Measurements from ENCODE around the gene GALNT17.

The GALNT17 gene

GRCh38 chr7:71541707-71542353, 409.9 kb downstream of the GALNT17 start:
- Mint-ChIP-seq H3K36me3 (ENCODE audit: low read depth) (no peaks in the 10 kb centered on the region), H3K4me1 (peaks cover 23% of the 10 kb centered on the region), H3K4me3 (no peak overlapping the region), H3K27ac (peak overlapping the region in 1 of 3 experiments; percentile 19), H3K9me3 (peaks cover 7% of the 10 kb centered on the region), H3K27me3 (ENCODE audit: low read depth) (peaks cover 19% of the 10 kb centered on the region)
- TF ChIP-seq, protein P1, sequence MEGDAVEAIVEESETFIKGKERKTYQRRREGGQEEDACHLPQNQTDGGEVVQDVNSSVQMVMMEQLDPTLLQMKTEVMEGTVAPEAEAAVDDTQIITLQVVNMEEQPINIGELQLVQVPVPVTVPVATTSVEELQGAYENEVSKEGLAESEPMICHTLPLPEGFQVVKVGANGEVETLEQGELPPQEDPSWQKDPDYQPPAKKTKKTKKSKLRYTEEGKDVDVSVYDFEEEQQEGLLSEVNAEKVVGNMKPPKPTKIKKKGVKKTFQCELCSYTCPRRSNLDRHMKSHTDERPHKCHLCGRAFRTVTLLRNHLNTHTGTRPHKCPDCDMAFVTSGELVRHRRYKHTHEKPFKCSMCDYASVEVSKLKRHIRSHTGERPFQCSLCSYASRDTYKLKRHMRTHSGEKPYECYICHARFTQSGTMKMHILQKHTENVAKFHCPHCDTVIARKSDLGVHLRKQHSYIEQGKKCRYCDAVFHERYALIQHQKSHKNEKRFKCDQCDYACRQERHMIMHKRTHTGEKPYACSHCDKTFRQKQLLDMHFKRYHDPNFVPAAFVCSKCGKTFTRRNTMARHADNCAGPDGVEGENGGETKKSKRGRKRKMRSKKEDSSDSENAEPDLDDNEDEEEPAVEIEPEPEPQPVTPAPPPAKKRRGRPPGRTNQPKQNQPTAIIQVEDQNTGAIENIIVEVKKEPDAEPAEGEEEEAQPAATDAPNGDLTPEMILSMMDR (IDR thresholded peaks at IDR 0.05; ENCODE audit: unreplicated experiment in 3 of 3): no peak

DNA sequence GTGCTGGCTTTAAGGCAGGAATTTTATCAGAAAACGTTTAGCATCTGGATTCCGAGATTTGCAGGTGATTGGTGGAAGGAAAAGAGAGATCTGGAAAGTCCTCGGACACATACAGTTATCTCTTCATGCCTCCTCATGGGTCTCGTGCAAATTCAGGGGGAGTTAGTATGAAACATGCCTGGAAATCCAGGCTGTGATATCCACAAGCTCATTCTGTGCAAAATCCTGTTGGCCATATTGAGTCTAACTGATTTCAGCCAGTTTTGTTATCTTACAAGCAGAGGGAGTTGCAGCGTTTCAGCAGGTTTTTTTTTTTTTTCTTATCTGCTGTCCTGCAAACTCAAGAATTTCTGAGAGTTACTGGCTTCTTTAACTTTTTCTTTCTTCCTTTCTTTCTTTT, 411.5 kb downstream of the GALNT17 start:
- Mint-ChIP-seq H3K27ac (peak overlapping the region in 2 of 3 experiments; percentile 45 to 69), H3K36me3 (ENCODE audit: low read depth) (no peaks in the 10 kb centered on the region), H3K4me1 (peaks cover 19% of the 10 kb centered on the region), H3K27me3 (ENCODE audit: low read depth) (peaks cover 15% of the 10 kb centered on the region), H3K4me3 (no peak overlapping the region), H3K9me3 (no peaks in the 10 kb centered on the region)
- TF ChIP-seq, protein P1 (IDR thresholded peaks at IDR 0.05; ENCODE audit: unreplicated experiment in 3 of 3): no peak

DNA sequence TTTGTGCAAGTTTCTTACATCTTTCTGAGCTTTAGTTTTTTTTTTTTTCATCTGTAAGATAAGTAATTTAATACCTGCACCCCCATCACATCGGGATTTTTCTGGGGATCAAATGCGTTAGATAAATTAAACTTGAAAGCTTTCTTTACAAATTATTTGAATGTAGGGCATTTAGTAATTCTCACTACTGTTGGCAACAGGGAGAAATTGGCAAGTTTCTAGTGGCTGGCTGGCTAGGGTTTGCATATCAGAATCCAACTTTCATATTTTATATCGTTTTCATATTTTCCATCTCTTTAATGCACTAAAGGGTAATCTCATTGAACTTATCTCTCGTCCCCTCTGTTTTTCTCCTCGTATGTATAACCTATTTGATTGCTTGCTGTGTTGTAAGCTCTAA, 412.9 kb downstream of the GALNT17 start:
- H3K27ac Mint-ChIP-seq: peak overlapping the region in 1 of 3 experiments; percentile 14
- TF ChIP-seq, protein P1 (IDR thresholded peaks at IDR 0.05; ENCODE audit: unreplicated experiment in 3 of 3): no peak
- peaks cover 3% of the 10 kb centered on the region for H3K27me3 Mint-ChIP-seq (ENCODE audit: low read depth)
- peaks cover 19% of the 10 kb centered on the region for H3K4me1 Mint-ChIP-seq
- H3K4me3 Mint-ChIP-seq: no peak overlapping the region
- no peaks in the 10 kb centered on the region for H3K36me3 Mint-ChIP-seq (ENCODE audit: low read depth)
- H3K9me3 Mint-ChIP-seq: no peaks in the 10 kb centered on the region

- Mint-ChIP-seq H3K36me3 (ENCODE audit: low read depth) (peaks cover 5% of the 10 kb centered on the region), H3K9me3 (peaks cover 9% of the 10 kb centered on the region), H3K27me3 (ENCODE audit: low read depth) (peaks cover 3% of the 10 kb centered on the region), H3K4me3 (no peak overlapping the region), H3K4me1 (peaks cover 11% of the 10 kb centered on the region), H3K27ac (no peak overlapping the region)
- TF ChIP-seq, protein P1 (IDR thresholded peaks at IDR 0.05; ENCODE audit: unreplicated experiment in 3 of 3): no peak
These were observed 415.5 kb downstream of the GALNT17 start for GRCh38 chr7:71547426-71547825.

DNA sequence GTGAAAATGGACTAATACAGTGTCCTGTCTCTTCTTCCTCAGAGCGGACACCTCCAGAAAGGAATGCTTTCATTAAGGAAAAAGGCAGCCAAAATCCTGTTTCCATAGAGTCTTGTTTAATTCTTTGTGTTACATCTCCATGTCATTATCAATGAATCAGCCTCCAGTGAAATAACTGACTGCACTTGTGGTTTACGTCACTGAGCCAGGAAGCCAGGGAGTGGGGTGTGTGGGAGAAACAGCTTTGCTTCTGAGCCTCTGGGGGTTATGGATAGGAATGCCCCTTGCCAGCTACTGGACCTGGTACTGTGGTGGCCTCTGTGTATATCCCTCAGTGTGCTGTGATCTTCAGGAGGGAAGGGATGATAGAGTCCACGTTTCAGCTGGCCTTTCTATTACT, 416.8 kb downstream of the GALNT17 start:
- TF ChIP-seq, protein P1 (IDR thresholded peaks at IDR 0.05; ENCODE audit: unreplicated experiment in 3 of 3): no peak
- Mint-ChIP-seq H3K4me1 (peaks cover 6% of the 10 kb centered on the region), H3K4me3 (no peak overlapping the region), H3K9me3 (peaks cover 13% of the 10 kb centered on the region), H3K27me3 (ENCODE audit: low read depth) (peaks cover 1% of the 10 kb centered on the region), H3K27ac (no peak overlapping the region), H3K36me3 (ENCODE audit: low read depth) (peaks cover 8% of the 10 kb centered on the region)

DNA sequence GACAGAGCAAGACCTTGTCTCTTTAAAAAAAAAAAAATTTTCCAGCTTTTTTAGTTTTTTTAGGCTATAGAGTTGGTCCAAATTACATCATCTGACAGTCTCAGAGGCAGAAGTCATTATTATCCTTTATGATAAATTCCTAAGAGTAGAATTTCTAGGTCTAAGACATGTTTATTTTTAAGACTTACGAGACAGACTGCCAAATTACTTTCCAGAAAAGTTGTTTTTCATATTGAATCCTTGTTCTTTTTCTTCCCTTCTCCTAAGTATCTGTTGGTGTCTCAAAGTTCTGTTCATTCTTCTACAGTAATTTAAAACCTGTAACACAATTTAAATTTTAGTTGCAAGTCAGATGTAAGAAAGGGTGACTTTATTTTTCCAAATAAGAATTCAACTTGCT, 421.4 kb downstream of the GALNT17 start:
- H3K36me3 Mint-ChIP-seq (ENCODE audit: low read depth): peaks cover 8% of the 10 kb centered on the region
- peaks cover 4% of the 10 kb centered on the region for H3K27me3 Mint-ChIP-seq (ENCODE audit: low read depth)
- peaks cover 13% of the 10 kb centered on the region for H3K9me3 Mint-ChIP-seq
- TF ChIP-seq, protein P1 (IDR thresholded peaks at IDR 0.05; ENCODE audit: unreplicated experiment in 3 of 3): no peak
- peaks cover 9% of the 10 kb centered on the region for H3K4me1 Mint-ChIP-seq
- peak overlapping the region in 1 of 3 experiments; percentile 64 for H3K27ac Mint-ChIP-seq
- H3K4me3 Mint-ChIP-seq: no peak overlapping the region
